T follicular helper cell (primary cell): ENCODE measurements around the gene RASL11B.

Experiments
- DNase-seq: peaks from one replicate; pipeline ENCODE4 v3.0.0-alpha.2; 2020; ENCODE audit warnings: low read depth

RASL11B gene

DNA sequence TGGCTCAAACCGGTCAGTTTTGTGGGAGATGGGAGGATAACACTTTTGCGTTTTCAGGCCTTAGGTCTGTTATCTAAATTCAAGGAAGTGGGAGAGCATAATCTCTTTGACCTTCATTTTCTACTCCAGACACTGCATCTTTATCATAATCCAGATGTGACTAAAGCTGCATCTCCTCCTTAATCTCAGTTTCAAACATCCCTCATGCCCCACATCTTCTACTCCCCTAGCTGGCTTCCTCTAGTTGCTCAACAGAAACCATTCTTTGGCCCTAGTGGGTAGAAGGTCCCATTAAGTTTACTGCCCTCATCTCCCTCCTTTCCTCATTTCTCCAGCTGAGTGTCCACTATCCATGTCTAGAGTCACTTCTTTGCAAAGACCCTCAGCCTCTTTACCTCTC is 18.8 kb upstream of the RASL11B start:
- DNase-seq: no peak

DNA sequence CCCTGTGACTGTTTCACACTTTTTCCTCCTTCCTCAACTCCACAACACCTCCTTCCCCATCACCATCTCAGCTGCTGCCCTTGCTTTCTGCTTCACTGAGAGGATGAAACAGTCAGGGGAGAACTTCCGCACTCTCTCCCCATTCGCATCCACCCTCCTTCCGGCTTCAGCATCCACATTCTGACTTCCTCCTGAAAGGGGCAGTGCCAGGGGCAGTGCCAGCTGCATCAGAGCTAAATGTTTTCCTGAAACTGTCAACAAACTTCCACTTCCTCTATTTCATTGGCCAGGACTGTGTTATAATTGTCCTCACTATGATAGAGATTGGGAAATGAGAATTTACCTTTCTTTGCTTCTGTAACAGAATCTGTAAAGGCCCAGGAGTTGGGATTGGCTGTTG is 18.2 kb upstream of the RASL11B start:
- DNase-seq: no peak

DNA sequence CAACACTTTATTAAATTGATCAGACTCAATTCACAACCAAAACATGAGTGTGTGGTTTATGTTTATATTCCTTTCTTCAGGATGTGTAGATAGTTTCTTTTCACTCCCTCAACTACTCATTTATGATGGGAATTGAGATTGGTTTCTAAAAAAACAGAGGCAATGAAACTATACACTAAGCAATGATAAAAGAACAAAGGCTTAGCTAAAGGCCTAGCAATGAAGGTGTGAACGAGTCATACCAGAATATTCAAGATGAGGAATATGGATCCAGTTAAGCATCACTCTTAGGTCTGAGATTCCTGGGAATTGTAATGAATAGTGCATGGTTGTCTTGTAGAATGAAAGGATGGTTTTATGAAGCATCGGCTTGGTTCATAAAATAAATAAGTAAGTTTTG is 17.5 kb upstream of the RASL11B start:
- DNase-seq: no peak

DNA sequence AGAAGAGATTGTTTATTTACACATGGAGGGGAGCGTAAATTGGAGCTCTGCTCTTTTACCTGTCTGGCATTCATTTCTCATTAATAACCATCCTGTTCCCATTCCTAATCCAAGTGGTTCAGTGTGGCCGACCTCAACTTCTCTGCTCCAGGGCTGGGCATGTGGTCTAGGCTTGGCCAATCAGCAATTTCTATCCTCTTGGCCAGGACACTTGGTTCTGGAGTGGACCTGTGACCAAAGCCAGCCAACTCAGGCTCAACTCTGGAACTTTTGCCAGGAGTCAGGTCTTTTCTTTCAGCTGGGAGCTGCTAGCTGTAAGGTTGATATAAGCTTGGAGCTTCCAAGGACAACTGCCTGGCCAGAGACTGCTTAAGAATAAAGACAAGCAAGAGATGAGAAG is 15.6 kb upstream of the RASL11B start:
- DNase-seq: no peak

DNA sequence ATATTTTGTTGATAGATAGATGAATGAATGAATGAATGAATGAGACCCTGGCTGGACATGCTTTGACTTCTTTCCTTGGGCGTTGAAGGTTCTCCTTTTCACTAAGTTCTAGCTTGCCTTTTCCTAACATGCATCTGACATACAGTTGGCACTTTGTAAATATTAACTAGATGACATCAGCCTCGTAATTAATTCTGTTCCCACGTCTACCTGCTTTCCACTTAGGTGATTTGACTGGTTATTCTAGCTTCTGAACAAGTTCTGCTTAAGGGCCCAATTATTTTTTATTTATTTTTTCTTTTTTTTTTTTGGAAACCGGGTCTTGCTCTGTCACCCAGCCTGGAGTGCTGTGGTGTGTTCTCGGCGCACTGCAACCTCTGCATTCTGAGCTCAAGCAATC is 13.9 kb upstream of the RASL11B start:
- no peak for DNase-seq

DNA sequence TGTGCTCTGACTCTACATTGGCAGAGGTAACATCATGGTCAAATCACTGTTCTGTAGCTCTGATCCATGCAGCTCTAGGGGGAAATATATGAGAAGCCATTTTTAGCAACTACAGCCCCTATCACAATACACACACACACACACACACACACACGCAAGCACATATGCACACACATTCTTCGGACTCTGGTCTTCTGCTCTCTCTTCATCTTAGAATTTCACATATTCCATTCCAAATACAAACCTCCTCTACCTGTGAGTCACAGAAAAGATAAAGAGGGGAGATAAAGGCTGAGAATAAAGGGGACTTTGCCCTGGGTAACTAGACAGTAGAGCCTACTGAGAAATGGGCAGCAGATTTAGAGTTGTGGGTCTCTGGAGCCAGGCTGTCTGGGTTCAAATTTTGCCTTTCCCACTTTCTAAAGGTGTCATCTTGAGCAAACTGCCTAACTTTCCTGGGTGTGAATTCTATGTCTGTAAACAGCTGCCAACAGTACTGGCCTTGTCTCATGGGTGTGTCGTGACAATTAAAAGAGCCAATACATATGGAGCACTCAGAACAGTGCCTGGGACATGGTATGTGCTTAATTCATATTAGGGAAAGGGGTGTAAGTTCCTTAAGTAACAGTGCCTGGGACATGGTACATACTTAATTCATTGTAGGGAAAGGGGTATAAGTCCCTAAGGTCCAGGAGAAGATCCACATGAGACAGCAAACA is 11.6 kb upstream of the RASL11B start:
- no peak for DNase-seq

DNA sequence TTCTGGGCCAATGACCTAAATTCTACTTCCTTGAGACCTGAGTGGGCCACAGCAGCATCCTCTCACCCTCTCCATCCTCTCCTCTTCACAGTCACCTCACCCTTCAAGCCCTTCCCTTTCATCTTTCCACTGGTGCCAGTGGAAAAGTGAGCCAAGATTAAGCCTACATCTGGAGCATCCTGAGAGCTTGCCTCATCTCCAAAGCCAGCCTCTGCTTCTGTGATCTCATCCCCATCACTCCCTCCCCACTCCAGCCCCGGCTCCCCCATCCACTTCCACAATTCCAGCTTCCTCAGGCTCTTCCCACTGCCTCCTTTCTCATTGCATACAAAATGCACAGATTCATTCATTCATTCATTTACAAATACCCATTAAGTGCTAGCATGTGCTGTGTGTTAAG is 10.1 kb upstream of the RASL11B start:
- no peak for DNase-seq

DNA sequence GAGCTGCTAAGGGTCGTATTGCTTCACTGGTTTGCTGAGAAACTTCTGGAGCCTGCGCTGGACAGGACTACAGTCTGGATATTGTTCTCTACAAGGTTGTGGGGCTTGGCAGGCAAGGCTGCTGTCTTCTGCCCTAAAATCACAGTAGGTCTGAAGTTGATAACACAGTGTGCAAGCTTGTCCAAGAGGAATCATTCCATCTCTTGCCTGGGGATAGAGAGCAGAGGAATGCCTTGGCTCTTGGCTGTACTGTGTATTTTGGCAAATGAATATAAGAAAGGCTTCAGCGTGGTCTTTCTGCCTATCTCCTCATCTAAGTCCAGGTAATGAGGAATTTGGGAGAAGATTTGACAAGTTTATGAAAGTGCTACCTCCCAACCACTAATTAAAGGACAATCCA is 9.4 kb upstream of the RASL11B start:
- no peak for DNase-seq

DNA sequence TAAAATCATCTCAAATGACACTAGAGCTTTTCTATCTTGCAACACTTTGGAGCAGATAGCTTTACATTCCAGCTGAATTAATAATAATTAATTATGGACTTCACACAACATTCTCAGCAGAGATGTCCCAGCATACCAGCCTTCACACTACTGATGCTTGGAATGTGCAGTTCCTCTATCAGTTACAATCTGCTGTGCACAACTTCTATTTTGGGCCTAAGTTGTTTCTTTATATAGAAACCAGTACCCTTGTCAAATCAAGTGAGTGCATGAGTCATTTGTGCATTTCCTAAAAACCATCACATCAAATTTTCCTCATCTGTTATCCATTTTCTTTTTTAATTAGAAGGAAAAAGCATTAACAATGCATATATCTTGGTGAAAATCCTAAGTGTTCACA is 8.8 kb upstream of the RASL11B start:
- no peak for DNase-seq

DNA sequence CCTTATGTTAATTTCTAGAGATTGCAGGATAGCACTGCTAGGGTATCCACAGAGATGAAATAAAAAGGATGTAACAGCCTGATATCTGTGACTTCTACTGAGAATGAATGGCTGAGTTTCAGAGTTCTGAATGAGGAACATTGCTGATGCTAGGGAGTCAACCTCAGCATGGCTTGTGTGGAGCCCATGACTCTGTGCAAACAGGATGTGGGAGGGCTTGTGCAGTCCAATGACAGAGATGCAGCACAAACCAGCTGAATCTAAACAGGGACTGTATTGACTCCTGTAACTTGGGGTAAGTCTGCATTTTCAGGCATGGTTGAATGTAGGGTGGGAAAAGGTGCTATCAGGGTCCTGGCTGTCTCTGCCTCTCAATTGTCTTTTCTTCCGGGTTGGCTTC is 5.3 kb upstream of the RASL11B start:
- DNase-seq: no peak

DNA sequence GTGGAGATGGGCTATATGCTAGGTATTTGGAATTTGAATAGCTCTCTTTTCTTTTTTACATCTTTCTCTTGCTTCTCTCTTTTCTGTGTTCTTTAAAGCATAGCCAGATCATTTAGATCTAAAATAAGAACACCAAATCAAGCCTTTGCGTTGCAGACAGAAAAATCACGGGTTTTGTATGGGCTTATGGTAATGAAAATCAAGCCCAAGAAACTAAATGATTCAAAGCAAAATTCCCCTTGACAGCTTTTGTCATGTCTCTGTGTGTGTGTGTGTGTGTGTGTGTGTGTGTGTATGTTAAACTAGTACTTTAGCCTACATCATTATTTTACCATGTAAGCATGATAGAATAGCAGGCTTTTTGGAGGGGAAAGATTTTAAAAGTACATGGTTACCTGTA is 1.8 kb upstream of the RASL11B start:
- no peak for DNase-seq

DNA sequence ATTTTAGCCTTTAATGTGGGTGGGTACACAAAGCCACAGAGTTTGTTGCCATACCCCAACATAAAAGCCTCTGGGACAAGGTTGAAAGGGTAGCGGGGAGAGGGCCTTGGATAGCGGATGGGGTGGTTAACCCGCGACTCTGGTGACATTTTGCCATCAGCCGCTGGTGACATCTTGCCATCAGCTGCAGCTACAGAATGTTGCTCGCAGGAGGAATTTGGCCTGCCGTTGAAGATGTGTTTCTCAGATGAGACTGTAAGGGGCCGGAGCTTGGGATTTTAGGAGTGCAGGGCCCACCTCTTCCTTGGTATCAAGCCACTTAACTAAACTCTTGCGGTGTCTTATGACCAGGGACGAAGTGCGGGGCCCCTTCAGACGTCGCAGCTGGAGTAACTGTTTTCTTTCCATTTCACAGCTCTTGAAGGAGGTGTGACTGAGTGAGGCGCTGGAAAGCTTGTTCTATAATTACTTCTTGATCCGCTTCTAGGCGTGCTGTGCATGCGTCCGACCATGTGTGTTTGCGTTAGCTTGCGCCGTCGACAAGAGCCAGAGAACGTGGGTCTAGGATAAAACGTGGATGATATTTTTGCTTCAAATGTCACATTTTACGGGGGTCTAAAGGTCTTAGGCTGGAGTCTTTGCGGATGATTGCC is 820 bp upstream of the RASL11B start:
- DNase-seq: no peak

DNA sequence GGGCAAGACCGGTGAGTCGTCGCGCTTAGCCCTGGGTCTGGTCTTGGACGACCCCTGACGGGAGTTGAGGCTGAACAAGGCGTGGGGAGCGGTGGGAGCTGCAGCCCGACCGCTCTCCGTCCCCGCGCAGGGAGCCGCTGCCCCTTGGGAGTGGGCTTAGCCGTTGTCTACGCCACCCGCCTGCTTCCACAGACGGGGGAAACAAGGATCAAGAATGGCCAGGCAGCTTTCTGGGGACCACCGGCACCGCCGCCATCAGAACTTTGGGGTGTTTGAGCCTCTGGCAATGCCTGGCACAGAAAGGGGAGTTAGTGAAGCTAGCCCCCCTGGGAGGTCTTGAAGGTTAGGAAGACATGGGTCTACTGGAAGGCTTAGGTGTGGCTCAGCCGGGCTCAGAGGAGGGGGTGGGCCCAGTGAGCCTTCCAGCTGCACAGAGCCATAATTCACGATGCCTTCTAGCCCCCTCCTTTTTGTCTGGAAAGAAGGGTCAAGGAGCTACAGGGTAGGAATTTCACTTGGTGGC is 583 bp downstream of the RASL11B start:
- DNase-seq: no peak

DNA sequence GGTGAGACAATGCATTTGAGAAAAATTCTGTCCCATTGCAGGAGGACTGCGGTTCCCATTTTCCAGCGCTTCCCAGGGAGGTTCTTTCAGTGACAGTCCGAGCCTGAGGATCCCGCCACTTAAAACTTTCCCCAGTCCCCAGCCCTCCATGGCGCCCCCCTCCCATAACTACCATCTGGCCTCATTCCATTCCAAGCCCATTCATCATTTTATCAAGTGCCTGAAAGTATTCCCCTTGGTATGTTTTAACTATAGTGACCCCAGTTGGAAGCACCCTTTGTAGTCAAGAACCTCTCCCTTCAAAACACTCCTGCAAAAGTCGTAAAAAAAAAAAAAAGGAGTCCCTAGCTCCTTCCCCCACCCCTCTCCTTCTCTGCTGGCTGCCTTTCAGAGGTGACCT is 1.2 kb downstream of the RASL11B start:
- DNase-seq: no peak

DNA sequence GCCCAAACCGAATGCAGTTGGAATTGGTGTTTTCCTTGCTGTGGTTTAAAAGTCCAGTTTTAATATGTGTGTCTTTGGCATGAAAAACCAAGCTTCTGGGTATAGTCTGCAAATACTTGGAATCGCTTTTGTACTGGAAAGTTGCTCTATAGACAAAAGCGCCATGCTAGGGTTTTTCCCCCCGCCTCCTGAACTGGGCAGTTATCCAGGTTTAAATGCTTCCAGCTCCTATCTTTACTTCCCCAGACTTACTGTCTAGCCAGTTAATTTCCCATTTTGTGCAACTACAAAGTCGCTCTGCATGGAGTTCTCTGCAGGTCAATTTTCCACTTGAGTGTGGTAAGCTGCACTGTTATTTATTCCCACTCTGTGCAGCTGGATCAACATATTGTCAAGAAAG is 2.7 kb downstream of the RASL11B start:
- DNase-seq: no peak

DNA sequence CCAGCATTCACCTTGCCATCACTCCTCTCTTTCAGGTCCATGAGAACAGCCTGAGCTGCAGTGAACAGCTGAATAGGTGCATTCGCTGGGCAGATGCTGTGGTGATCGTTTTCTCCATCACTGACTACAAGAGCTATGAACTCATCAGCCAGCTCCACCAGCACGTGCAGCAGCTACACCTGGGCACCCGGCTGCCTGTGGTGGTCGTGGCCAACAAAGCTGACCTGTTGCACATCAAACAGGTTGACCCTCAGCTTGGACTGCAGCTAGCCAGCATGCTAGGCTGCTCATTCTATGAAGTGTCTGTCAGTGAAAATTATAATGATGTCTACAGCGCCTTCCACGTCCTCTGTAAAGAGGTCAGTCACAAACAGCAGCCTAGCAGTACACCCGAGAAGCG is 3.2 kb downstream of the RASL11B start:
- no peak for DNase-seq

DNA sequence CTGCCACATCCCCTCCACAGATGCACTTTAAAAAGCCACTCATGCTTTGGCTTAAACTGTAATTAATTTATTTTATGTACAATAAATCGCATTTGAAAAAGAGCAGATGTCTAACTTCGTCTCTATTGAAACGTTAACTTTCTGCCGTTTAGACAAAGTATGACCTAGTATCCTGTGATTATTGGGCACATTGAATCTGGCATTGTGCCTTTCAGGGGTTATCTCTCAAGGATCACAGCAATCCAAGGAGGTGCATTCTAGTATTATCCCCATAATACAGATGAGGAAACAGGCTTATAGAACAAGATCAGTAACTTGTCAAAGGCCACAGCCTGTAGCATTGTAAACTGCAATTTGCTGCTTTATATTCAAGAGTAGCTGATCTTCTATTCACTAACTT is 4.6 kb downstream of the RASL11B start:
- no peak for DNase-seq

DNA sequence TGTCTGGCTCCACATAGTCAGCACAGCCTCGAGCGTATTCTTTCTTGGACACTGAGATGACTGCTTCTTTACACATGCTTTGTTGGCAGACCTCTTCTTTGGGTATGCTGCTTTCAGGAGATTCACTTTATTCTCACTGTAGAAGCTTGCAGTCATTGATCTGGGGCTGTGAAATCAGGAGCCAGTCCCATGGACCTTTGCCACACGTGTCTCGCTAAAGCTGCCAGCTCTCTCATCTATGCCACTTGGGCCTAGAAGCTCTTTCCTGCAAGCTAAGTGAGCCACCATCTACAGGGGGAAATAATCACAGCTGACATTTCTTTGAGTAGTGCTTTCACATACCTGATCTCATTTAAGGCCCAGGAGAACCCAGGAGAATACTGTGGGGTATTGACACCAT is 5.0 kb downstream of the RASL11B start:
- no peak for DNase-seq

DNA sequence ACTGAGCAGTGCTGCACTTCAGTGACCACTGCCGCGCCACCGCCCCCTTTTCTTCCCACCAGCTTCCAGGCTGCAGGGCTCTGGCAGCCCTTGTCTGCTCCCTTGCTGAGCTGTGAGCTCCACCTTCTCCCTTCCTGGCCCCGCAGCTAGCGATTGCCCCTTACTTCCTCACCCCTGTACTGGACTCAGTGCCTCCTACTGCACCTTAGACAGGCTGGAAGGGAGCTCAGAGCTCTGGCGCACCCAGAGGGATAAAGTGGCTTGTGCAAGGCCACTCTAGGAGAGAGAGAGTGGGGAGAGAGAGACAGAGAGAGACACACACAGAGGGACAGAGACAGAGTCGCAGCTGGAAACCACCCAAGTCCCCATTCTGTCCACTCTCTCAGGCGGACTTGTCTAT is 6.0 kb downstream of the RASL11B start:
- DNase-seq: no peak

DNA sequence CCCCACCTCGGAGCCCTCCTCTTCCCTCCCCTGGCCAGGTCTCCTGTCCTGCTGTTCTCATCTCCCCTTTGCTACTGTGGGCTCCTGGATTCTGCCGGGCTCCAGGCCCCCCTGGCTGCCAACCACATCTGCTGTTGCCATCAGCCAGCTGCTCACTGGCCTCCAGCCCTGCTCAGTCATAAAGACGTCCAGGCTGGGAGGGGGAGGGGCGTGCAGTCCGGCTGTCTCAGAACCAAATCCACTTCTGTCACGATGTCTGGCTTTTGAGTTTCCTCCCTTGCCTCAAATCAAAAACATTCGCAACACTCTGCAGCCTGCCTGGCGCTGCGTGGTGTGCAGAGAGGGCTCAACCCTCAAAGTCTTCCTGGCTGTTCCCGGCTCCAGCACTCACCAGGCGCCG is 7.1 kb downstream of the RASL11B start:
- no peak for DNase-seq

DNA sequence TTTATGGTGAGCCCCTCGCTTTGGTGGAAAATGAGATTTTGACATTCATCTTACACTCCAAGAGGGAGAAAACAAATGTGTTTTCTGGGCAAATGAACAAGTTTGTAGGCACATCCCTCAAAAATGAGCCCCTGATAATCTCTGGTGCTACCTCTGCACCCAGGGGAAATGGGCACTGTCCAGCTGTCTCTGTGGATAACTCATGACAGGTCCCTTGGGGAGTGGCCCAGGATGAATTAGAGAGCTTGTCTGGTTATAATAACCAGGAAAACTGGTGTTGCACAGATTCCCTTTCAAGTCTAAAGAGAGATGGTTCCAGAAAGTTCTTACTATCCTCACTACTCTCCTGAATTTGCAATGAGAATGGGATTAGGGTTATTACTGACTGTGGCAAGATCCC is 7.5 kb downstream of the RASL11B start:
- DNase-seq: no peak

DNA sequence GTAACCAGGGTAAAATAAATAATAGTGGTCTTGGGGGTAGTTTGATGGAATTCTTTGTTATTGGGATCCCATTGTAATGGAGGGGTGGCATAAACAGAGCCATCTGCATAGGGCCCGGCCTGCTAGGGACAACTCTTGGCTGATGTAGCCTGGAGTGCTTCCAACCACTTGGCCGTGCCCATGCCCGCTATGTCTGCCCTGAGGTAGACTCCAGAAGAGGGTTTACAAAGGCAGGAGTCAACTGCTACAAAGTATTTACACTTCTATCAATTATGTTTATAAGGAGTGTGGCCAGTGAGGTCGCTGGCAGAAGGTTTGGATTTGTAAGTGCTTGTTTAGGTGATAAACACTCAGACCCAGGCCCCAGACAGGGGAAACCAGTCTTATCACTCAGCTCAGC is 8.1 kb downstream of the RASL11B start:
- no peak for DNase-seq

DNA sequence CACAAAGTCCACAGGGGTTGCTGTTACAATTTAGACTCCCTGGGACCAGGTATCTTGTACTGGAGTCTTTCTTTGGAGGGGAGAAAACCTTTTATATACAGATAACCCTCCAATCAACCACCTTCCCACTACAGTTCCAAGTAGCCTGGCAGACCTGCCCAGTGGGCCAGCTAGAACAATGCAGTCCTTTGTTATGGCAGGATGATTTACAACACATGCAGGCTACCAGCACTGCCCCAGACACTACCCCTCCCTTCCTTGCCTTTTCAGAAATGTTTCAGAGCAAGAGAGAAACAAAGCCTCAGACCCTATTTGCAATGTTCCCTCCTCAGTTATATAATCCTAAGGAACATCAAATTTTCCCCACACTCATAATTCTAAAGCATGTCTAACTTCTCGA is 11.1 kb downstream of the RASL11B start:
- DNase-seq: no peak

DNA sequence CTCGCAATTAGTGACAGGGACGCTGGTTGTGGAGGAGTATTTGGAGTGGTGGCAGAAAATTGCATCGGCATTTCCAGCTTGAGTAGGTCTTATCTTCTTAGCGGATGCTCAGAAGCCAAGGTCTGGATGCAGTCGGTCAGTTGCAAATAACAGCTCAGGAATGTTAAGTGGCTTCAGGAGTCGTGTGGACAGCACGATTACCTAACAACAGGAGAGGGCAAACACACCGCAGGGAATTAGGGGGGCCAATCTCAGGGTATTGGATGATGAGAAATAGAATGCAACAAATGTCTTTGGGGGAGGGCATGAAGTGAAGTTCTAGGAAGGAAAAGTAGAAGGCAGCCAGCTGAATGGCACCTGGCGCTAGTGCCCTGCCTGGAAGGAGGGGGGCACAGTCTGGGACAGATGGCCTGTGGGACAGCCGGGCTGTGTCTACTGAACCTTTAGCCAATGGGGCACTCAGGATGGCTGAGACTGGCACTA is 11.8 kb downstream of the RASL11B start:
- DNase-seq: no peak
